Hepatocyte (in vitro differentiated cells): ENCODE results near the gene CAD.

Experiments used
- EZH2phosphoT487 ChIP-seq: fragments of 200-600 bp; sonication (generic); IDR thresholded peaks from one replicate; pipeline ENCODE4 v1.6.1; 2018; ENCODE audit warnings: antibody characterized with exemption, mild to moderate bottlenecking, low read depth, moderate library complexity; ENCODE audit not compliant: unreplicated experiment, severe bottlenecking
- TF ChIP-seq, protein P1 (sequence below): fragments of 200-600 bp; sonication (generic); IDR thresholded peaks from 2 replicates; pipeline ENCODE4 v1.5.1; 2016; ENCODE audit warnings: antibody characterized with exemption, mild to moderate bottlenecking; ENCODE audit not compliant: poor library complexity

DNA sequence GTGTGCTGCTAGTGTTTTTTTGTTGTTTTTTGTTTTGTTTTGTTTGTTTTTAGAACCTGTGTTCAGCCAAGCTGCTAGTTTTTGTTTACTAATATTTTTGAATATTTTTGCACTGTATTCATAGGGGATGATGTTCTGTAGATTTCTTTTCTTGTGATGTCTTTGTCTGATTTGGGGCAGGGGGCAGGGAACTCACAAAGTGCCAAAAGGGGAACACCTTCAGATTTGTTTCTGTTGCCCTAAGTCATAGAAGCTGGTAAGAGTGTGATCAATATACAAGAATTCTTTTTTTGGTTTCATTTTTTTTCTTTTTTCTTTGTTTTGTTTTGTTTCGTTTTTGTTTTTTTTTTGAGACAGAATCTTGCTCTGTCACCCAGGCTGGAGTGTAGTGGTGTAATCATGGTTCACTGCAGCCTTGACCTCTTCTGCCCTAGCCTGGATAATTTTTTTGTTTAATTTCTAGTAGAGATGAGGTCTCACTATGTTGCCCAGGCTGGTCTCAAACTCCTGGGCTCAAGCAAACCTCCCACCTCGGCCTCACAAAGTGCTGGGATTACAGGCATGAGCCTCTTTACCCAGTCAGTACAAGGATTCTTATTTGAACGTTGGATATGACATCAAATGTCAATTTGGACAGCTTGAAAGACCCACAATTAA lies 37.7 kb upstream of the CAD start:
- TF ChIP-seq, protein P1, sequence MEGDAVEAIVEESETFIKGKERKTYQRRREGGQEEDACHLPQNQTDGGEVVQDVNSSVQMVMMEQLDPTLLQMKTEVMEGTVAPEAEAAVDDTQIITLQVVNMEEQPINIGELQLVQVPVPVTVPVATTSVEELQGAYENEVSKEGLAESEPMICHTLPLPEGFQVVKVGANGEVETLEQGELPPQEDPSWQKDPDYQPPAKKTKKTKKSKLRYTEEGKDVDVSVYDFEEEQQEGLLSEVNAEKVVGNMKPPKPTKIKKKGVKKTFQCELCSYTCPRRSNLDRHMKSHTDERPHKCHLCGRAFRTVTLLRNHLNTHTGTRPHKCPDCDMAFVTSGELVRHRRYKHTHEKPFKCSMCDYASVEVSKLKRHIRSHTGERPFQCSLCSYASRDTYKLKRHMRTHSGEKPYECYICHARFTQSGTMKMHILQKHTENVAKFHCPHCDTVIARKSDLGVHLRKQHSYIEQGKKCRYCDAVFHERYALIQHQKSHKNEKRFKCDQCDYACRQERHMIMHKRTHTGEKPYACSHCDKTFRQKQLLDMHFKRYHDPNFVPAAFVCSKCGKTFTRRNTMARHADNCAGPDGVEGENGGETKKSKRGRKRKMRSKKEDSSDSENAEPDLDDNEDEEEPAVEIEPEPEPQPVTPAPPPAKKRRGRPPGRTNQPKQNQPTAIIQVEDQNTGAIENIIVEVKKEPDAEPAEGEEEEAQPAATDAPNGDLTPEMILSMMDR: no peak
- TF ChIP-seq EZH2phosphoT487: no peak
